HepG2 (cell line): Measurements from ENCODE around the gene CCSER1. TPM values are rescaled to one million over a fixed set of nuclear protein-coding genes. Genes with fewer than 3 reads are reported as not detected.

Source experiments
- ATAC-seq: fragments of 200-7000 bp; cut with Tn5 transposase; 3 replicates; pipeline ENCODE4 v1.9.1; 2020; ENCODE audit warnings: mild to moderate bottlenecking, moderate library complexity
- BruUV-seq: library from RNA; stranded (reverse); fragments of 400-500 nt; replicated peaks from 2 replicates; lab custom pipeline; 2021; lab: Mats Ljungman, UMichigan
- CTCF ChIA-PET: fragments of 300-600 bp; formaldehyde crosslinking; extraction: SDS; loops from one replicate; lab custom pipeline; 2021; ENCODE audit warnings: low total read pairs, inconsistent platforms, low intra/inter-chr PET ratio; lab: Yijun Ruan, JAX
- POLR2A ChIA-PET: fragments of 350-600 bp; sonication (Branson Sonifier 250); formaldehyde crosslinking; loops from one replicate; lab custom pipeline; 2020; ENCODE audit warnings: antibody characterized with exemption, inconsistent platforms; lab: Yijun Ruan, JAX
- DNase-seq: peaks from one replicate; pipeline ENCODE4 v3.0.0-alpha.2; 2015; ENCODE audit warnings: low spot score
- FAIRE-seq: peaks from 3 replicates; lab custom pipeline; 2011; peaks lifted over from hg19 to GRCh38; lab: Jason Lieb, UNC
- H2AFZ ChIP-seq: one replicate; pipeline ENCODE4 v1.6.1; 2011; ENCODE audit warnings: low read length, inconsistent platforms
- H3K27ac ChIP-seq: fragments of 300-600 bp; 3 replicates; pipeline ENCODE4 v1.8.0; 2011; ENCODE audit warnings: mixed run types, mild to moderate bottlenecking, mixed read lengths, low read length, inconsistent platforms; ENCODE audit not compliant: insufficient read depth; ENCODE audit errors: extremely low read length
- H3K27me3 ChIP-seq, 2 experiments: fragments of 200-600 bp in 1 of 2; 2 replicates in 1 of 2; 3 replicates in 1 of 2; pipeline versions ENCODE4 v1.6.0 to v1.8.0; 2011; ENCODE audit warnings: low read length in 2 of 2, mild to moderate bottlenecking in 2 of 2, moderate library complexity in 2 of 2, inconsistent platforms in 1 of 2; ENCODE audit not compliant: insufficient read depth in 2 of 2, control insufficient read depth in 1 of 2
- H3K36me3 ChIP-seq, 2 experiments: fragments of 200-600 bp in 1 of 2; replicated peaks in 1 of 2; 2 replicates in 1 of 2; 3 replicates in 1 of 2; pipeline versions ENCODE4 v1.5.1 to v1.8.0; 2011; ENCODE audit warnings: low read length in 2 of 2, inconsistent platforms in 1 of 2; ENCODE audit not compliant: insufficient read depth in 2 of 2, control insufficient read depth in 1 of 2
- H3K4me1 ChIP-seq: 2 replicates; pipeline ENCODE4 v1.5.1; 2012; ENCODE audit warnings: low read length, inconsistent platforms; ENCODE audit not compliant: insufficient read depth
- H3K4me2 ChIP-seq: 2 replicates; pipeline ENCODE4 v1.6.0; 2011; ENCODE audit warnings: low read depth, low read length, inconsistent platforms
- H3K4me3 ChIP-seq, 3 experiments: fragments of 200-600 bp in 1 of 3; sonication (generic), shearing (Covaris generic) in 1 of 3; replicated peaks in 1 of 3; 2 replicates each; pipeline ENCODE4 v1.5.1; 2011 to 2016; ENCODE audit warnings: low read length in 3 of 3, inconsistent platforms in 2 of 3, low read depth in 2 of 3, mild to moderate bottlenecking in 2 of 3, control low read depth in 1 of 3, mixed read lengths in 1 of 3; ENCODE audit not compliant: insufficient read depth in 1 of 3
- H3K79me2 ChIP-seq: one replicate; pipeline ENCODE4 v1.6.1; 2011; ENCODE audit warnings: low read length, inconsistent platforms; ENCODE audit not compliant: insufficient read depth
- H3K9ac ChIP-seq: 2 replicates; pipeline ENCODE4 v1.6.0; 2011; ENCODE audit warnings: mild to moderate bottlenecking, low read depth, low read length, inconsistent platforms; ENCODE audit not compliant: insufficient read depth
- H3K9me3 ChIP-seq: 2 replicates; pipeline ENCODE4 v1.5.1; 2012; ENCODE audit warnings: mild to moderate bottlenecking, low read length
- H4K20me1 ChIP-seq: 2 replicates; pipeline ENCODE4 v1.6.0; 2011; ENCODE audit warnings: inconsistent platforms, mild to moderate bottlenecking, low read length, moderate library complexity; ENCODE audit not compliant: insufficient read depth
- JUND ChIP-seq: sonication (generic); formaldehyde crosslinking; IDR thresholded peaks from 2 replicates; pipeline ENCODE4 v1.8.0; 2022; ENCODE audit warnings: mild to moderate bottlenecking, missing genetic modification reagents
- NFATC3 ChIP-seq: sonication (generic); formaldehyde crosslinking; IDR thresholded peaks from 2 replicates; pipeline ENCODE4 v1.5.1; 2020; ENCODE audit warnings: mild to moderate bottlenecking, missing genetic modification reagents
- SIN3A ChIP-seq: IDR thresholded peaks from 2 replicates; pipeline ENCODE4 v1.6.1; 2011; ENCODE audit warnings: low read depth, mild to moderate bottlenecking, control low read depth, low read length, borderline replicate concordance
- SMAD1 ChIP-seq: sonication (generic); formaldehyde crosslinking; IDR thresholded peaks from 2 replicates; pipeline ENCODE4 v1.4.0; 2020; ENCODE audit warnings: missing genetic modification reagents, low read depth, mild to moderate bottlenecking, borderline replicate concordance
- ZNF782 ChIP-seq: sonication (generic); formaldehyde crosslinking; IDR thresholded peaks from 2 replicates; pipeline ENCODE4 v1.4.0; 2020; ENCODE audit warnings: missing genetic modification reagents, mild to moderate bottlenecking, borderline replicate concordance
- WGBS: methylation state at CpG from one replicate; pipeline ENCODE4 v1.1.6; 2017; ENCODE audit warnings: low lambda C conversion rate; 5-methylcytosine and 5-hydroxymethylcytosine counted together
- in situ Hi-C: cut with HindIII; loops from 2 replicates; pipeline ENCODE4 v1.10.0; 2017; ENCODE audit warnings: low pct_unique_long_range_greater_than_20kb; ENCODE audit not compliant: extremely low pct_ligation_motif_present
- intact Hi-C: fragments of 100-400 bp; cut with micrococcal nuclease; formaldehyde crosslinking; loops from one replicate; pipeline ENCODE4 v1.10.0; 2022; ENCODE audit not compliant: unreplicated experiment
- polyA plus RNA-seq, 8 experiments: library from polyadenylated mRNA; depleted of rRNA in 3 of 8; stranded (reverse) in 7 of 8; unstranded in 1 of 8; fragments of >200 nt; fragmentation: Illumina TruSeq in 4 of 8; extraction: Trizol in 4 of 8; gene quantifications; 2 replicates each; pipeline versions ENCODE4 v1.2.1 to v1.2.3, GENCODE V29; 2011 to 2016; ENCODE audit warnings: low read depth in 4 of 8, missing spikeins in 1 of 8, mixed read lengths in 1 of 8; ENCODE audit not compliant: insufficient read depth in 1 of 8
- total RNA-seq, 5 experiments: library from RNA; depleted of rRNA; stranded (reverse); fragments of >200 nt; fragmentation: Illumina TruSeq; extraction: Trizol; gene quantifications; 2 replicates each; pipeline ENCODE4 v1.2.3, GENCODE V29; 2016; ENCODE audit warnings: low read depth in 1 of 5
- TF ChIP-seq, protein P1 (sequence below): sonication (generic); formaldehyde crosslinking; IDR thresholded peaks from 2 replicates; pipeline ENCODE4 v1.5.1; 2020; ENCODE audit warnings: mild to moderate bottlenecking, missing genetic modification reagents, borderline replicate concordance
- TF ChIP-seq, protein P2 (sequence below): sonication (generic); formaldehyde crosslinking; IDR thresholded peaks from 2 replicates; pipeline ENCODE4 v1.5.1; 2020; ENCODE audit warnings: missing genetic modification reagents, mild to moderate bottlenecking, borderline replicate concordance
- TF ChIP-seq, protein P3 (sequence below): sonication (generic); formaldehyde crosslinking; IDR thresholded peaks from 2 replicates; pipeline ENCODE4 v1.5.0; 2020; ENCODE audit warnings: mild to moderate bottlenecking, missing genetic modification reagents
- TF ChIP-seq, protein P4 (sequence below): sonication (generic); formaldehyde crosslinking; IDR thresholded peaks from 2 replicates; pipeline ENCODE4 v1.8.0; 2022; ENCODE audit warnings: missing genetic modification reagents, mild to moderate bottlenecking, inconsistent platforms, borderline replicate concordance

CCSER1 gene
- total and polyA plus RNA-seq, 2 of the 13 experiments (the other 11 are each of a cell fraction or from before 2014, with no cell fraction given): not detected

DNA sequence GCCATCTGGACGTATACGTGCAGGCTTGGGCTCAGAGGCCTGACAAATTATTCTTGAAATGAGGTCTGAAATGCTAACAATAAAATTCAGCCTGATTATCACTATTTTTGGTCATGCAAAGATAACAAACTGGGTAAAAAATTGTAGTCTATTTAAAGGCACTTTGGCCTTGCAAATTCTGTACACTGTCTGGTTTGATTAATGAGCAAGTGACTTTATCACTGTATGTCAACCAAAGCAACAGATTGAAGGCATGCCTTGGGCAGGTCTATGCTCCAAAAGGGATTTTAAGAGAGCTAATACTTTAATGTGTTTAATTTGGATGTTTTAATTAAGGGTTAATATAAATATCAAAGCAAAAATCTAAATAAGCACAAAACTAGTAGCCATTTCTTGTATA, 1141.7 kb downstream of the CCSER1 start:
- H3K79me2 ChIP-seq: no peaks in the 10 kb centered on the region
- no peak for DNase-seq
- FAIRE-seq: no peak
- TF ChIP-seq, protein P1, sequence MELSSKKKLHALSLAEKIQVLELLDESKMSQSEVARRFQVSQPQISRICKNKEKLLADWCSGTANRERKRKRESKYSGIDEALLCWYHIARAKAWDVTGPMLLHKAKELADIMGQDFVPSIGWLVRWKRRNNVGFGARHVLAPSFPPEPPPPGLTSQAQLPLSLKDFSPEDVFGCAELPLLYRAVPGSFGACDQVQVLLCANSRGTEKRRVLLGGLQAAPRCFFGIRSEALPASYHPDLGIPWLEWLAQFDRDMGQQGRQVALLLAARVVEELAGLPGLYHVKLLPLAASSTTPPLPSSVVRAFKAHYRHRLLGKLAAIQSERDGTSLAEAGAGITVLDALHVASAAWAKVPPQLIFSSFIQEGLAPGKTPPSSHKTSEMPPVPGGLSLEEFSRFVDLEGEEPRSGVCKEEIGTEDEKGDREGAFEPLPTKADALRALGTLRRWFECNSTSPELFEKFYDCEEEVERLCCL (CRISPR knock-in tag): no peak
- TF ChIP-seq ZNF782 (CRISPR knock-in tag): no peak
- TF ChIP-seq NFATC3: no peak
- H4K20me1 ChIP-seq: no peaks in the 10 kb centered on the region
- ATAC-seq: no peak
- CTCF ChIA-PET: no interaction called here
- H3K36me3 ChIP-seq: no peaks in the 10 kb centered on the region
- no peak overlapping the region for H3K4me2 ChIP-seq
- WGBS: 9% methylated on average over 2 of the region's 2 CpGs
- POLR2A ChIA-PET: no interaction called here
- H3K27me3 ChIP-seq: no peaks in the 10 kb centered on the region
- H3K27ac ChIP-seq: no peak overlapping the region
- intact Hi-C loops (no loop called here), in situ Hi-C loops (no loop called here)
- peaks cover 6% of the 10 kb centered on the region; the same call in 1 of the 2 replicates for H3K9me3 ChIP-seq
- no peak overlapping the region for H3K4me3 ChIP-seq
- H3K9ac ChIP-seq: no peak overlapping the region
- H2AFZ ChIP-seq: no peak overlapping the region
- no TSS peak for BruUV-seq
- no peaks in the 10 kb centered on the region for H3K4me1 ChIP-seq

DNA sequence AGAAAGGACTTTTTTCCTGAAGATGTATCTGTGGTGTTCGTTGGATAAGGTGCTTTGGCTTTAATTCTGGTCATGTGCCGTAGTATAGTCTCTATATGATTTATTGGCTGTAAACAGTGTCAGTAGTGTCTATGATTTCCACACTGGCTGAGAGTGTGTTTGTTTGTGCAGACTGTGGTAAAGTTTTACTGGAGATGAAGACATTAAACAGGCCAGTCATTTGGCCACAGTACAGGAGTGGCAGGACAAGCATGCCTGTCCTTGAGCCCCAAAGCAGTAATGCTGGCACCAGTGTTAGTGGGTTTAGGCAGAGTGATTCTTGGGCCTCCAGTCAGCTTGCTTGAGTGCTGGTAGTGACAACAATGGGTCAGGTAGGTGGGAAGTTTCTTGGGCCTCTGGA, 1152.7 kb downstream of the CCSER1 start:
- Histone ChIP-seq H3K9ac (no peak overlapping the region), H4K20me1 (no peaks in the 10 kb centered on the region), H3K4me1 (no peaks in the 10 kb centered on the region), H3K9me3 (no peaks in the 10 kb centered on the region), H3K36me3 (no peaks in the 10 kb centered on the region), H3K79me2 (no peaks in the 10 kb centered on the region), H3K4me3 (no peak overlapping the region), H3K27ac (no peak overlapping the region), H3K4me2 (no peak overlapping the region), H2AFZ (no peak overlapping the region), H3K27me3 (no peaks in the 10 kb centered on the region)
- FAIRE-seq (no peak), ATAC-seq (no peak), DNase-seq (no peak)
- no TSS peak for BruUV-seq
- in situ Hi-C loops (no loop called here), intact Hi-C loops (no loop called here)
- ChIA-PET CTCF (no interaction called here), POLR2A (no interaction called here)
- WGBS: 2% methylated on average over 2 of the region's 2 CpGs
- TF ChIP-seq, protein P2, sequence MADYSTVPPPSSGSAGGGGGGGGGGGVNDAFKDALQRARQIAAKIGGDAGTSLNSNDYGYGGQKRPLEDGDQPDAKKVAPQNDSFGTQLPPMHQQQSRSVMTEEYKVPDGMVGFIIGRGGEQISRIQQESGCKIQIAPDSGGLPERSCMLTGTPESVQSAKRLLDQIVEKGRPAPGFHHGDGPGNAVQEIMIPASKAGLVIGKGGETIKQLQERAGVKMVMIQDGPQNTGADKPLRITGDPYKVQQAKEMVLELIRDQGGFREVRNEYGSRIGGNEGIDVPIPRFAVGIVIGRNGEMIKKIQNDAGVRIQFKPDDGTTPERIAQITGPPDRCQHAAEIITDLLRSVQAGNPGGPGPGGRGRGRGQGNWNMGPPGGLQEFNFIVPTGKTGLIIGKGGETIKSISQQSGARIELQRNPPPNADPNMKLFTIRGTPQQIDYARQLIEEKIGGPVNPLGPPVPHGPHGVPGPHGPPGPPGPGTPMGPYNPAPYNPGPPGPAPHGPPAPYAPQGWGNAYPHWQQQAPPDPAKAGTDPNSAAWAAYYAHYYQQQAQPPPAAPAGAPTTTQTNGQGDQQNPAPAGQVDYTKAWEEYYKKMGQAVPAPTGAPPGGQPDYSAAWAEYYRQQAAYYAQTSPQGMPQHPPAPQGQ (CRISPR knock-in tag): no peak
- no peak for TF ChIP-seq SIN3A
- TF ChIP-seq, protein P3, sequence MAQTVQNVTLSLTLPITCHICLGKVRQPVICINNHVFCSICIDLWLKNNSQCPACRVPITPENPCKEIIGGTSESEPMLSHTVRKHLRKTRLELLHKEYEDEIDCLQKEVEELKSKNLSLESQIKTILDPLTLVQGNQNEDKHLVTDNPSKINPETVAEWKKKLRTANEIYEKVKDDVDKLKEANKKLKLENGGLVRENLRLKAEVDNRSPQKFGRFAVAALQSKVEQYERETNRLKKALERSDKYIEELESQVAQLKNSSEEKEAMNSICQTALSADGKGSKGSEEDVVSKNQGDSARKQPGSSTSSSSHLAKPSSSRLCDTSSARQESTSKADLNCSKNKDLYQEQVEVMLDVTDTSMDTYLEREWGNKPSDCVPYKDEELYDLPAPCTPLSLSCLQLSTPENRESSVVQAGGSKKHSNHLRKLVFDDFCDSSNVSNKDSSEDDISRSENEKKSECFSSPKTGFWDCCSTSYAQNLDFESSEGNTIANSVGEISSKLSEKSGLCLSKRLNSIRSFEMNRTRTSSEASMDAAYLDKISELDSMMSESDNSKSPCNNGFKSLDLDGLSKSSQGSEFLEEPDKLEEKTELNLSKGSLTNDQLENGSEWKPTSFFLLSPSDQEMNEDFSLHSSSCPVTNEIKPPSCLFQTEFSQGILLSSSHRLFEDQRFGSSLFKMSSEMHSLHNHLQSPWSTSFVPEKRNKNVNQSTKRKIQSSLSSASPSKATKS (CRISPR knock-in tag): no peak
- TF ChIP-seq JUND (CRISPR knock-in tag): no peak
- TF ChIP-seq, protein P4, sequence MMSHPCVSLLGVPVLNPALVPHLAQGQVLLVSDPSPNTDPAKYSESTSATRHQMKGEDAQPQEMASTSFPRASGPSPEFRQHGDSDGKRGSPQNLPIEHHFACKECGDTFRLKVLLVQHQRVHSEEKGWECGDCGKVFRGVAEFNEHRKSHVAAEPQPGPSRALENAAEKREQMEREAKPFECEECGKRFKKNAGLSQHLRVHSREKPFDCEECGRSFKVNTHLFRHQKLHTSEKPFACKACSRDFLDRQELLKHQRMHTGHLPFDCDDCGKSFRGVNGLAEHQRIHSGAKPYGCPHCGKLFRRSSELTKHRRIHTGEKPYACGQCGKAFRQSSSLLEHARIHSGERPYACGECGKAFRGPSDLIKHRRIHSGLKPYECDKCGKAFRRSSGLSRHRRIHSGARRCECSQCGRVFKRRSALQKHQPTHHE (CRISPR knock-in tag): no peak
- no peak for TF ChIP-seq SMAD1
